ENCODE measurements around the gene PSMA6. TPM values are rescaled to one million over a fixed set of nuclear protein-coding genes. Genes with fewer than 3 reads are reported as not detected.
"Not testable (repeated sequence)": the region's sequence is repeated elsewhere in the genome, so short reads cannot be mapped to it uniquely, and the experiment has no call there.

PSMA6 gene
- total RNA-seq, 1 donor from 2014 or later = 165 TPM

GRCh38 chr14:35344107-35344807, 52.1 kb downstream of the PSMA6 start:
- no peak for DNase-seq

GRCh38 chr14:35346738-35347322, 54.6 kb downstream of the PSMA6 start:
- DNase-seq = no peak

GRCh38 chr14:35347323-35348043, 55.3 kb downstream of the PSMA6 start:
- DNase-seq = peak; percentile 45

- not testable (repeated sequence) for DNase-seq
Observed at GRCh38 chr14:35348044-35348380, 55.8 kb downstream of the PSMA6 start.

GRCh38 chr14:35349496-35350365, 57.5 kb downstream of the PSMA6 start:
- DNase-seq = no peak

GRCh38 chr14:35351497-35351896, 59.3 kb downstream of the PSMA6 start:
- no peak for DNase-seq

- no peak for DNase-seq
Observed at GRCh38 chr14:35351897-35352273, 59.7 kb downstream of the PSMA6 start.

GRCh38 chr14:35352274-35353233, 60.4 kb downstream of the PSMA6 start:
- no peak for DNase-seq

GRCh38 chr14:35353409-35354172, 61.4 kb downstream of the PSMA6 start:
- DNase-seq = no peak

GRCh38 chr14:35355235-35355634, 63.1 kb downstream of the PSMA6 start:
- not testable (repeated sequence) for DNase-seq

- DNase-seq = no peak
Observed at GRCh38 chr14:35355981-35356841, 64.0 kb downstream of the PSMA6 start.

GRCh38 chr14:35359655-35360054, 67.5 kb downstream of the PSMA6 start:
- not testable (repeated sequence) for DNase-seq

- no peak for DNase-seq
Observed at GRCh38 chr14:35361141-35361480, 68.9 kb downstream of the PSMA6 start.

GRCh38 chr14:35362450-35362849, 70.3 kb downstream of the PSMA6 start:
- DNase-seq = no peak

GRCh38 chr14:35362911-35363374, 70.8 kb downstream of the PSMA6 start:
- DNase-seq = no peak

GRCh38 chr14:35365130-35366055, 73.2 kb downstream of the PSMA6 start:
- DNase-seq = no peak

GRCh38 chr14:35366056-35366451, 73.9 kb downstream of the PSMA6 start:
- no peak for DNase-seq

GRCh38 chr14:35366521-35366976, 74.4 kb downstream of the PSMA6 start:
- no peak for DNase-seq

GRCh38 chr14:35367056-35367372, 74.8 kb downstream of the PSMA6 start:
- DNase-seq = no peak
